ENCODE results near the gene CHD5.

The CHD5 gene

DNA sequence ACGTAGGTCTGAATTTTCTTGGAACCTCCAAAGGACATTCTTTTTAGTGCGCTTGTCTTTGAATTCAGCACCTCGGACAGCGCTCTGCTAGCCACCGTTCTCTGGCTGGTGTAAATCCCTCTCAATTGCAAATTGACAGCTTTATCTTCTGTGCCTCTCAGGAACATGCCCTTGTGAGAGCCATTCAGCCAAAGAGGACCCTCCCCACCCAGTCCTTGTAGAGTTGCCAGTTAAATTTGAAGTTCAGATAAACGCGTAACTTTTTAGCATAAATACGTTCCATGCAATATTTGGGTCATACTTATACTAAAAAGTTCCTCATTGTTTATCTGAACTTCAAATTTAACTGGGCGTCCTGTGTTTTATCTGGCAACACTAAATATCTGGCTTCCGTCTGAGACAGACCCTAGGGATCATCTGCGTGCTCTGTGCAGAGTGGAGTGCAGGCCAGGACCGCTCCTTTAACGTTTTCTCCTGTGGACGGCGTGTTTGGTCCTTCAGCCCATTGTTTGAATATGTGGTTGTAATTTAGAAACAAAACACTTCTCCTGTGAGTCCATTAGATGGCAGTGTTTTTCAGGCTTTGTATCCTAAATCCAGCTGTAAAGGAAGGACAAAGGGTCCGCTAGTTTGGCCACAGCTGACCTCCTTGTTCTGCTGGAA is 127.4 kb downstream of the CHD5 start:
- DNase-seq, result peak; percentile 12 to 40

Data from hippocampal formation (tissue), 2 donors.